Neural cell (in vitro differentiated cells): ENCODE measurements around the gene PFKL.

Source experiments
- CTCF ChIP-seq: fragments of 450-650 bp; IDR thresholded peaks from 2 replicates; pipeline ENCODE4 v1.5.1; 2014; ENCODE audit warnings: antibody characterized with exemption, mild to moderate bottlenecking, moderate library complexity; ENCODE audit not compliant: poor library complexity, severe bottlenecking
- EP300 ChIP-seq: fragments of 450-650 bp; conservative IDR thresholded peaks from 2 replicates; pipeline ENCODE4 v1.6.1; 2014; ENCODE audit warnings: antibody characterized with exemption, mild to moderate bottlenecking, moderate library complexity; ENCODE audit not compliant: poor library complexity, severe bottlenecking
- EZH2 ChIP-seq: fragments of 200-600, 300-800 bp; shearing (Covaris generic), sonication (generic); IDR thresholded peaks from 2 replicates; pipeline ENCODE4 v1.6.1; 2014; ENCODE audit warnings: antibody characterized with exemption, low read length, borderline replicate concordance, mild to moderate bottlenecking; ENCODE audit not compliant: insufficient read depth, poor library complexity, severe bottlenecking
- MXI1 ChIP-seq: fragments of 450-650 bp; conservative IDR thresholded peaks from 2 replicates; pipeline ENCODE4 v1.6.1; 2014; ENCODE audit warnings: antibody characterized with exemption, mild to moderate bottlenecking; ENCODE audit not compliant: poor library complexity, severe bottlenecking
- POLR2AphosphoS5 ChIP-seq: IDR thresholded peaks from 2 replicates; pipeline ENCODE4 v1.6.1; 2012
- RAD21 ChIP-seq: fragments of 450-650 bp; conservative IDR thresholded peaks from 2 replicates; pipeline ENCODE4 v1.6.1; 2014; ENCODE audit warnings: antibody characterized with exemption, mild to moderate bottlenecking, moderate library complexity
- REST ChIP-seq: IDR thresholded peaks from 2 replicates; pipeline ENCODE4 v1.6.1; 2012; ENCODE audit warnings: borderline replicate concordance
- TAF1 ChIP-seq: IDR thresholded peaks from 2 replicates; pipeline ENCODE4 v1.6.1; 2012; ENCODE audit warnings: low read depth

- no peak for TF ChIP-seq CTCF
- no peak for TF ChIP-seq MXI1
- TF ChIP-seq POLR2AphosphoS5: no peak
- no peak for TF ChIP-seq EZH2
- no peak for TF ChIP-seq REST
- no peak for TF ChIP-seq TAF1
- no peak for TF ChIP-seq RAD21
- TF ChIP-seq EP300: no peak
Measured at GRCh38 chr21:44312089-44312488, 12.2 kb downstream of the PFKL start.
